GM21526 (cell line): ENCODE results near the gene OR1E2.
"Not testable (repeated sequence)": the region's sequence is repeated elsewhere in the genome, so short reads cannot be mapped to it uniquely, and the experiment has no call there.

ENCODE experiments used
- ATAC-seq: cut with Tn5 transposase; IDR thresholded peaks from one replicate; pipeline ENCODE4 v1.9.1; 2021; ENCODE audit warnings: moderate library complexity; ENCODE audit not compliant: unreplicated experiment, low FRiP score

The OR1E2 gene

GRCh38 chr17:3400055-3400454 is 33.6 kb downstream of the OR1E2 start:
- no peak for ATAC-seq

DNA sequence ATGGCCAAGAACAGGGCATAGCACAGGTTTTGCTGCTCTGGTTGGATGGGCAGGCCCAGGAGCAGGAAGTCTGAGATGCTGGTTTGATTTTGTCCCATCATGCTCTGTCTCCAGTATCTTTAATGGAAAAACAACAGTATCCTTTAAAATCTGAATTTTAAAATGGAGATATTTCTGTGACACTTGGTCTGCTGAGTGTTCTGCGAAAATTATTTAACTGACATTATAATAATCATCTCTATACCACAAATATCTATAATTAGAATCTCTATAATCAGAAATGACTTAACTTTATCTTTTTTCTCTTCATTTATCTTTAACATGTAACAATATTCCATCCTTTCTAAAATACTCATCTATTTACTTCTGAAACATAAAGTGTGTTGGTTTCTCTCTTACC is 35.3 kb downstream of the OR1E2 start, which contains the start of gene OR1E1:
OR1E1 (minus strand) TSS at position 101 of the 400 bp plus-strand sequence; CDS start at position 101, 0 bp downstream.
- no peak for ATAC-seq

DNA sequence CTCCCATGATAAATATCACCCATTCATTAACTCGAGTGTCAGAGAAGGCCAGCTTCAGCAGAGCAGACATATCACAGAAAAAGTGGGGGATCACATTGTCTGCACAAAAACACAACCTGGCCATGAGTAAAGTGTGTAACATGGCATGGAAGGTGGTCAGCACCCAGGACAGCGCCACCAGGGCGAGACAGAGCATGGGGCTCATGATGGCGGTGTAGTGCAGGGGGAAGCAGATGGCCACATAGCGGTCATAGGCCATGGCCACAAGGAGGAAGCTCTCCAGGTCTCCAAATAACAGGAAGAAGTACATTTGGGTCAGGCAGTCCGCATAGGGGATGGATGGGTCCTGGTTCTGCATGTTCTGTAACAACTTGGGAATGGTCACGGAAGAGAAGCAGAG is 35.8 kb downstream of the OR1E2 start:
- ATAC-seq = not testable (repeated sequence)

DNA sequence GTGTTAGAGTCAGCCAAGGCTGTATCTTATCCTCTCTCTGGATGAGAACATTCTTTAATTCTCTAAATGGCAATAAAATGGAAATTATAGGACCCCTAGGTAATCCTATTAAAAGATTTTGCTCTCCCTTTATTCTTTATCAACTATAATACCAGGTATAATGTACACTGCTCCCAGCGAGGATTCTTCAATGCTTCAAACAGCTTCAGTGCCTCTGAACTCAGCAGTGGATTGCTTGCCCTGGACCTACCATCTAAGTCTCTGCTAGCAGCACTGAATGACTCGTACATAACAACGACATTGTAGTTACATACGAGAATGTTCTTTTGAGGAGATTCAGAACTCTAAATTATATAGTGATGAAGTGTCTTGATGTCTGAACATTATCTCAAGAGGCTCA is 43.9 kb downstream of the OR1E2 start:
- ATAC-seq = no peak

GRCh38 chr17:3385869-3386816 is 47.5 kb downstream of the OR1E2 start, which contains the start of gene OR3A2:
Gene OR3A2 (minus strand): TSS chr17:3386308.
- ATAC-seq = no peak
